Activated B cell treated with CpG ODN at 0.5 μM for 24 hours (primary cell): ENCODE measurements around the gene NNMT. TPM values are rescaled to one million over a fixed set of nuclear protein-coding genes. Genes with fewer than 3 reads are reported as not detected.

Source experiments
- ATAC-seq: fragments of 200-7000 bp; cut with Tn5 transposase; one replicate; pipeline ENCODE4 v1.10.0; 2021; ENCODE audit warnings: low read depth, mild to moderate bottlenecking, moderate library complexity
- CTCF ChIA-PET: fragments of 350-600 bp; sonication (Branson Sonifier 250); formaldehyde crosslinking; loops from one replicate; lab custom pipeline; 2021; ENCODE audit warnings: antibody characterized with exemption; lab: Charles Lee
- POLR2A ChIA-PET: fragments of 350-600 bp; sonication (Branson Sonifier 250); formaldehyde crosslinking; loops from one replicate; lab custom pipeline; 2021; ENCODE audit warnings: antibody characterized with exemption; lab: Charles Lee
- DNase-seq: peaks from one replicate; pipeline ENCODE4 v3.0.0; 2022
- H3K27ac Mint-ChIP-seq: one replicate; pipeline ENCODE4 v1.8.0; 2020; ENCODE audit warnings: mixed read lengths
- H3K27me3 Mint-ChIP-seq: one replicate; pipeline ENCODE4 v1.8.0; 2021; ENCODE audit warnings: mixed read lengths
- H3K36me3 Mint-ChIP-seq: one replicate; pipeline ENCODE4 v1.8.0; 2021; ENCODE audit warnings: low read depth, mixed read lengths
- H3K4me1 Mint-ChIP-seq: one replicate; pipeline ENCODE4 v1.8.0; 2021; ENCODE audit warnings: mixed read lengths
- H3K4me3 Mint-ChIP-seq: one replicate; pipeline ENCODE4 v1.8.0; 2020; ENCODE audit warnings: mild to moderate bottlenecking, mixed read lengths
- H3K9me3 Mint-ChIP-seq: one replicate; pipeline ENCODE4 v1.8.0; 2020; ENCODE audit warnings: mixed read lengths
- CTCF ChIP-seq: fragments of 200-600 bp; IDR thresholded peaks from one replicate; pipeline ENCODE4 v1.8.0; 2022; ENCODE audit warnings: antibody characterized with exemption, mild to moderate bottlenecking
- intact Hi-C: fragments of 100-400 bp; cut with micrococcal nuclease; formaldehyde crosslinking; loops from one replicate; pipeline ENCODE4 v1.15.1; 2024
- total RNA-seq: library from RNA; stranded (reverse); gene quantifications from 2 replicates; pipeline ENCODE4 v1.2.3, GENCODE V29; 2022

NNMT gene
- total RNA-seq, 1 donor from 2014 or later, result not detected

DNA sequence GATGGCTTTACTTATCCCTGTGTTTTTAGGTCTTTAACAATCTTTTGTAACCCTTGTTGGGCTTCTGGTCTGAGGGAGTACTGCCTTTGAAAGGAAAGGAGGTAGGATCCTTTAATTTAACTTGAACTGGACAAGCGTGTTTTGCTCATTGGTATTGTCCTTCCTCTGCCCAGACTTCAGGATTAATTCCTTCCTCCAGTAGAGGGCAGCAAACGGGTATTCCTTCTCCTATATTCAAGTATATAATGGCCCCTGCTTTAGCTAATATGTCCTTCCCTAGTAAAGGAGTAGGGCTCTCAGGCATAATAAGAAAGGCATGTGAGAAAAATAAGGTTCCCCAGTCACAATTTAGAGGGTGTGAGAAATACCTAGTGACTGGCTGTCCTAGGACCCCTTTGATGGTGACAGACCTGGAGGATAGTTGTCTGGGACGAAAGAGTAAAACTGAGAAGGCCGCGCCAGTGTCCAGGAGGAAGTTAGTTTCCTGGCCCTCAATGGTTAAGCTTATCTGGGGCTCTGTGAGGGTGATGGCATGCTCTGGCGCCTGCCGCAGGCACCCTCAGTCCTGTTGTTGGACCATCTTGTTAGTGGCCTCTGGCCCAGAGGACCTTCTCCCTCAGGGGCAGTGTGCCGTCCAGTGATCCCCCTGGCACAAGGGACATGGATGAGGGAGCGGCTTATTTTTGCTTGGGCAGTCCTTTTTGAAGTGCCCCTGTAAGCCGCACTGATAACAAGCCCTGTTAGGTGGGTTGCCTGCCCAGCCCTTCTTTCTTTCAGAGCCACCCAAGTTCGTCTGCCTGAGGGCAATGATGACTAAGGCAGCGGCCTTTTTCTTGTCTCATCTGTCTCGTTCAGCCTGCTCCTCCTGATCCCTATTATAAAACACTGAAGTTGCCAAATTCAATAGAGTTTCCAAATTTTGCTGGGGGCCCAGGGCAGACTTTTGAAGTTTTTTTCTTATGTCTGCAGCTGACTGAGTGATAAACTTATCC, 52.3 kb downstream of the NNMT start:
- peak; percentile 45 for TF ChIP-seq CTCF
- H3K27me3 Mint-ChIP-seq, result peaks cover 7% of the 10 kb centered on the region
- intact Hi-C loops, result loop anchor here (1.0 to 2.0 kb wide), 3 partner anchors 52 to 414 kb away; partner anchors contain the start of genes C11orf71, RBM7 and REXO2
- no peak overlapping the region for H3K4me3 Mint-ChIP-seq
- no peak for ATAC-seq
- ChIA-PET POLR2A (no interaction called here), CTCF (no interaction called here)
- no peaks in the 10 kb centered on the region for H3K4me1 Mint-ChIP-seq
- no peak for DNase-seq
- no peaks in the 10 kb centered on the region for H3K36me3 Mint-ChIP-seq
- H3K9me3 Mint-ChIP-seq, result no peaks in the 10 kb centered on the region
- H3K27ac Mint-ChIP-seq, result no peak overlapping the region

- ChIA-PET CTCF (no interaction called here), POLR2A (no interaction called here)
- H3K4me3 Mint-ChIP-seq, result no peak overlapping the region
- H3K4me1 Mint-ChIP-seq, result no peaks in the 10 kb centered on the region
- no peaks in the 10 kb centered on the region for H3K9me3 Mint-ChIP-seq
- no peaks in the 10 kb centered on the region for H3K36me3 Mint-ChIP-seq
- no peak for ATAC-seq
- no peak for DNase-seq
- H3K27ac Mint-ChIP-seq, result no peak overlapping the region
- peaks cover 7% of the 10 kb centered on the region for H3K27me3 Mint-ChIP-seq
- intact Hi-C loops, result no loop called here
- TF ChIP-seq CTCF, result no peak
These were observed 53.8 kb downstream of the NNMT start for GRCh38 chr11:114350022-114350421.

- H3K9me3 Mint-ChIP-seq, result no peaks in the 10 kb centered on the region
- H3K27ac Mint-ChIP-seq, result no peak overlapping the region
- POLR2A ChIA-PET, result no interaction called here
- intact Hi-C loops, result no loop called here
- H3K4me1 Mint-ChIP-seq, result no peaks in the 10 kb centered on the region
- peaks cover 5% of the 10 kb centered on the region for H3K27me3 Mint-ChIP-seq
- TF ChIP-seq CTCF, result no peak
- CTCF ChIA-PET, result no interaction called here
- ATAC-seq (no peak), DNase-seq (no peak)
- no peak overlapping the region for H3K4me3 Mint-ChIP-seq
- no peaks in the 10 kb centered on the region for H3K36me3 Mint-ChIP-seq
These were observed 57.2 kb downstream of the NNMT start for GRCh38 chr11:114353443-114353842.

- POLR2A ChIA-PET, result no interaction called here
- ATAC-seq, result no peak
- no peak overlapping the region for H3K27ac Mint-ChIP-seq
- intact Hi-C loops, result no loop called here
- TF ChIP-seq CTCF, result no peak
- H3K4me1 Mint-ChIP-seq, result no peaks in the 10 kb centered on the region
- no peaks in the 10 kb centered on the region for H3K9me3 Mint-ChIP-seq
- peaks cover 9% of the 10 kb centered on the region for H3K27me3 Mint-ChIP-seq
- no peak overlapping the region for H3K4me3 Mint-ChIP-seq
- no peak for DNase-seq
- H3K36me3 Mint-ChIP-seq, result no peaks in the 10 kb centered on the region
- CTCF ChIA-PET, result no interaction called here
These were observed 57.9 kb downstream of the NNMT start for GRCh38 chr11:114354076-114354475.

- intact Hi-C loops, result no loop called here
- H3K27ac Mint-ChIP-seq, result no peak overlapping the region
- H3K27me3 Mint-ChIP-seq, result peaks cover 15% of the 10 kb centered on the region
- ATAC-seq, result no peak
- POLR2A ChIA-PET, result no interaction called here
- no peak for TF ChIP-seq CTCF
- H3K4me1 Mint-ChIP-seq, result no peaks in the 10 kb centered on the region
- CTCF ChIA-PET, result no interaction called here
- no peak overlapping the region for H3K4me3 Mint-ChIP-seq
- no peaks in the 10 kb centered on the region for H3K9me3 Mint-ChIP-seq
- DNase-seq, result no peak
- H3K36me3 Mint-ChIP-seq, result no peaks in the 10 kb centered on the region
These were observed 62.5 kb downstream of the NNMT start for GRCh38 chr11:114358716-114359115.
